SK-N-SH treated with all-trans-retinoic acid at 6 μM for 48 hours (cell line): ENCODE results near the gene ZFP42.
"Not testable (repeated sequence)": the region's sequence is repeated elsewhere in the genome, so short reads cannot be mapped to it uniquely, and the experiment has no call there.

Experiments
- ATAC-seq: fragments of 200-7000 bp; cut with Tn5 transposase; 3 replicates; pipeline ENCODE4 v1.9.1; 2020; ENCODE audit warnings: mild to moderate bottlenecking, moderate library complexity
- ARNTL ChIP-seq: fragments of 450-650 bp; formaldehyde crosslinking; IDR thresholded peaks from 2 replicates; pipeline ENCODE4 v1.5.0; 2020; ENCODE audit warnings: low read depth, mild to moderate bottlenecking, moderate library complexity, borderline replicate concordance
- BACH2 ChIP-seq: fragments of 250-450 bp; sonication (Bioruptor Pico); IDR thresholded peaks from 2 replicates; pipeline ENCODE4 v1.9.0; 2021; ENCODE audit warnings: mild to moderate bottlenecking, borderline replicate concordance
- CSDC2 ChIP-seq: fragments of 250-450 bp; sonication (Bioruptor Pico); IDR thresholded peaks from 2 replicates; pipeline ENCODE4 v1.5.0; 2020; ENCODE audit warnings: mild to moderate bottlenecking, moderate library complexity
- ESRRG ChIP-seq: fragments of 250-450 bp; sonication (Bioruptor Pico); IDR thresholded peaks from 2 replicates; pipeline ENCODE4 v1.6.1; 2021; ENCODE audit warnings: mild to moderate bottlenecking
- GLIS3 ChIP-seq: fragments of 250-450 bp; sonication (Bioruptor Pico); IDR thresholded peaks from 2 replicates; pipeline ENCODE4 v1.5.0; 2020; ENCODE audit warnings: mild to moderate bottlenecking, moderate library complexity
- ISL1 ChIP-seq: fragments of 250-450 bp; sonication (Bioruptor Pico); IDR thresholded peaks from 2 replicates; pipeline ENCODE4 v2.1.2; 2022; ENCODE audit warnings: mild to moderate bottlenecking, moderate library complexity
- OSR1 ChIP-seq: fragments of 250-450 bp; sonication (Bioruptor Pico); IDR thresholded peaks from 2 replicates; pipeline ENCODE4 v1.8.0; 2022; ENCODE audit warnings: moderate library complexity, mild to moderate bottlenecking, inconsistent platforms
- PPARA ChIP-seq: fragments of 250-450 bp; sonication (Bioruptor Pico); IDR thresholded peaks from 2 replicates; pipeline ENCODE4 v1.5.0; 2020; ENCODE audit warnings: mild to moderate bottlenecking, borderline replicate concordance
- RARB ChIP-seq: fragments of 250-450 bp; sonication (Bioruptor Pico); IDR thresholded peaks from 2 replicates; pipeline ENCODE4 v1.8.0; 2021; ENCODE audit warnings: mild to moderate bottlenecking, moderate library complexity
- SNAI2 ChIP-seq: fragments of 250-450 bp; sonication (Bioruptor Pico); IDR thresholded peaks from 2 replicates; pipeline ENCODE4 v1.5.0; 2020; ENCODE audit warnings: mild to moderate bottlenecking, moderate library complexity
- TCF4 ChIP-seq: fragments of 250-450 bp; sonication (Bioruptor Pico); IDR thresholded peaks from 2 replicates; pipeline ENCODE4 v1.8.0; 2021; ENCODE audit warnings: mild to moderate bottlenecking, moderate library complexity, borderline replicate concordance
- TOX ChIP-seq: fragments of 250-450 bp; sonication (Bioruptor Pico); IDR thresholded peaks from 2 replicates; pipeline ENCODE4 v1.8.0; 2021; ENCODE audit warnings: mild to moderate bottlenecking, moderate library complexity, borderline replicate concordance
- ZC3H10 ChIP-seq: fragments of 250-450 bp; sonication (Bioruptor Pico); IDR thresholded peaks from 2 replicates; pipeline ENCODE4 v1.5.1; 2021; ENCODE audit warnings: mild to moderate bottlenecking, moderate library complexity
- ZFP3 ChIP-seq: fragments of 250-450 bp; sonication (Bioruptor Pico); IDR thresholded peaks from 2 replicates; pipeline ENCODE4 v1.5.0; 2020; ENCODE audit warnings: mild to moderate bottlenecking, moderate library complexity
- ZFP30 ChIP-seq: fragments of 450-650 bp; formaldehyde crosslinking; IDR thresholded peaks from 2 replicates; pipeline ENCODE4 v1.5.0; 2022; ENCODE audit warnings: mild to moderate bottlenecking, moderate library complexity
- ZNF565 ChIP-seq: fragments of 450-650 bp; formaldehyde crosslinking; conservative IDR thresholded peaks from 2 replicates; pipeline ENCODE4 v1.5.0; 2020; ENCODE audit warnings: low read depth, mild to moderate bottlenecking, moderate library complexity
- ZNF70 ChIP-seq: fragments of 450-650 bp; formaldehyde crosslinking; IDR thresholded peaks from 2 replicates; pipeline ENCODE4 v1.5.0; 2020; ENCODE audit warnings: mild to moderate bottlenecking, moderate library complexity
- ZNF8 ChIP-seq: fragments of 450-650 bp; formaldehyde crosslinking; IDR thresholded peaks from 2 replicates; pipeline ENCODE4 v1.5.0; 2020; ENCODE audit warnings: mild to moderate bottlenecking, moderate library complexity
- TF ChIP-seq, protein P1 (sequence below): fragments of 250-450 bp; sonication (Bioruptor Pico); IDR thresholded peaks from 2 replicates; pipeline ENCODE4 v1.5.0; 2020; ENCODE audit warnings: mild to moderate bottlenecking, moderate library complexity
- TF ChIP-seq, protein P2 (sequence below): fragments of 250-450 bp; sonication (Bioruptor Pico); IDR thresholded peaks from 2 replicates; pipeline ENCODE4 v1.5.1; 2021; ENCODE audit warnings: mild to moderate bottlenecking, moderate library complexity
- TF ChIP-seq, protein P3 (sequence below): fragments of 250-450 bp; sonication (Bioruptor Pico); IDR thresholded peaks from 2 replicates; pipeline ENCODE4 v1.5.1; 2020; ENCODE audit warnings: low read depth, mild to moderate bottlenecking, moderate library complexity
- TF ChIP-seq, protein P4 (sequence below): fragments of 250-450 bp; sonication (Bioruptor Pico); IDR thresholded peaks from 2 replicates; pipeline ENCODE4 v1.8.0; 2020; ENCODE audit warnings: mild to moderate bottlenecking, moderate library complexity, borderline replicate concordance

Gene ZFP42

DNA sequence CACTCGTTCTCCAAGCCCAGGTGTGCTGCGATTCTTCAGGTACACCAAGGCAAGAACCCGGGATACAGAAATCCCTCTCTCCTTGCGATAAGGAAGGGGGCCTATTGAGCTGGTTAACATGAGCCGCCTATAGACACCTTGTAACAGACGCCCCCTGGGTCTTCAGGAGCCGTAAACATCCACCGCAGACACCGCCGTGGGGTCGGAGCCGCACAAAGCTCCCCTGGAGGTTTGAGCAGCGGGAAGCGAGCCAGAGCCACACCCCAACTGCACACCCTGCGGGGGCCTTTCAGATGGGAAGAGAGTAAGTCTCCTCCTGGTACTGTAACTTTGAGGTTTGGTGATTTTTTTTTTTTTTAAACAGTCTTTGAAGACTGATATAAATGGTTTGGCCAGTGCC, 46.6 kb downstream of the ZFP42 start:
- TF ChIP-seq, protein P1, sequence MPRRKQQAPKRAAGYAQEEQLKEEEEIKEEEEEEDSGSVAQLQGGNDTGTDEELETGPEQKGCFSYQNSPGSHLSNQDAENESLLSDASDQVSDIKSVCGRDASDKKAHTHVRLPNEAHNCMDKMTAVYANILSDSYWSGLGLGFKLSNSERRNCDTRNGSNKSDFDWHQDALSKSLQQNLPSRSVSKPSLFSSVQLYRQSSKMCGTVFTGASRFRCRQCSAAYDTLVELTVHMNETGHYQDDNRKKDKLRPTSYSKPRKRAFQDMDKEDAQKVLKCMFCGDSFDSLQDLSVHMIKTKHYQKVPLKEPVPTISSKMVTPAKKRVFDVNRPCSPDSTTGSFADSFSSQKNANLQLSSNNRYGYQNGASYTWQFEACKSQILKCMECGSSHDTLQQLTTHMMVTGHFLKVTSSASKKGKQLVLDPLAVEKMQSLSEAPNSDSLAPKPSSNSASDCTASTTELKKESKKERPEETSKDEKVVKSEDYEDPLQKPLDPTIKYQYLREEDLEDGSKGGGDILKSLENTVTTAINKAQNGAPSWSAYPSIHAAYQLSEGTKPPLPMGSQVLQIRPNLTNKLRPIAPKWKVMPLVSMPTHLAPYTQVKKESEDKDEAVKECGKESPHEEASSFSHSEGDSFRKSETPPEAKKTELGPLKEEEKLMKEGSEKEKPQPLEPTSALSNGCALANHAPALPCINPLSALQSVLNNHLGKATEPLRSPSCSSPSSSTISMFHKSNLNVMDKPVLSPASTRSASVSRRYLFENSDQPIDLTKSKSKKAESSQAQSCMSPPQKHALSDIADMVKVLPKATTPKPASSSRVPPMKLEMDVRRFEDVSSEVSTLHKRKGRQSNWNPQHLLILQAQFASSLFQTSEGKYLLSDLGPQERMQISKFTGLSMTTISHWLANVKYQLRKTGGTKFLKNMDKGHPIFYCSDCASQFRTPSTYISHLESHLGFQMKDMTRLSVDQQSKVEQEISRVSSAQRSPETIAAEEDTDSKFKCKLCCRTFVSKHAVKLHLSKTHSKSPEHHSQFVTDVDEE (CRISPR knock-in tag), result no peak
- TF ChIP-seq ISL1 (no peak), SNAI2 (CRISPR knock-in tag) (no peak), TCF4 (CRISPR knock-in tag) (no peak), ZNF8 (CRISPR knock-in tag) (no peak), ZNF70 (CRISPR knock-in tag) (no peak), ZNF565 (CRISPR knock-in tag) (no peak)
- ATAC-seq, result no peak

DNA sequence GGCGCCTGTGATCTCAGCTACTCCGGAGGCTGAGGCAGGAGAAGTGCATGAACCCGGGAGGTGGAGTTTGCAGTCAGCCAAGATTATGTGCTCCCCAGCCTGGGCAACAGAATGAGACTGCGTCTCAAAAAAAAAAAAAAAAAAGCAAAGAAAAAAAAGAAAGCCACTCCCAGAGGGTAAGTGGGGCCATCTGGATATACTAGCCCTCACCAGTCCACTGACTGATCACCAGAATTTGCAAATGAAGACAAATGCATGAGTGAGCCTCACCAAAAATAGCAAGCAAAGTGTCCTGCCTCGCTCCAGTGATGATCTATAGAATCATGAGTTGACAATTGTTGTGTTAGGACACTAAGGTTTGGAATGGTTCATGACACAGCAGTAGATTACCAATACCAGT, 47.6 kb downstream of the ZFP42 start:
- ATAC-seq, result no peak
- no peak for TF ChIP-seq OSR1 (CRISPR knock-in tag)
- TF ChIP-seq ISL1, result no peak
- no peak for TF ChIP-seq BACH2 (CRISPR knock-in tag)
- no peak for TF ChIP-seq ESRRG (CRISPR knock-in tag)
- no peak for TF ChIP-seq ARNTL (CRISPR knock-in tag)
- TF ChIP-seq, all 23 proteins: peak for 0

DNA sequence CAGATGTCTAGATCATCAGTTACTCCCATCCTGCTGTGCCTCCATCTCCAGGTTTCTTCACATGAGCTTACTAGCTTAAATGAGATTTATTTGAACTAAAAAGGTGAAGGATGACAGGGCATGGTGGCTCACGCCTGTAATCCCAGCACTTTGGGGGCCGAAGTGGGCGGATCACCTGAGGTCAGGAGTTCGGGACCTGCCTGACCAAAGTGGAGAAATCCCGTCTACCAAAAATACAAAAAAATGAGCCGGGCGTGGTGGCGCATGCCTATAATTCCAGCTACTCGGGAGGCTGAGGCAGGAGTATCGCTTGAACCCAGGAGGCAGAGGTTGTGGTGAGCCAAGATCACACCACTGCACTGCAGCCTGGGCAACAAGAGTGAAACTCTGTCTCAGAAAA, 49.9 kb downstream of the ZFP42 start:
- not testable (repeated sequence) for ATAC-seq

DNA sequence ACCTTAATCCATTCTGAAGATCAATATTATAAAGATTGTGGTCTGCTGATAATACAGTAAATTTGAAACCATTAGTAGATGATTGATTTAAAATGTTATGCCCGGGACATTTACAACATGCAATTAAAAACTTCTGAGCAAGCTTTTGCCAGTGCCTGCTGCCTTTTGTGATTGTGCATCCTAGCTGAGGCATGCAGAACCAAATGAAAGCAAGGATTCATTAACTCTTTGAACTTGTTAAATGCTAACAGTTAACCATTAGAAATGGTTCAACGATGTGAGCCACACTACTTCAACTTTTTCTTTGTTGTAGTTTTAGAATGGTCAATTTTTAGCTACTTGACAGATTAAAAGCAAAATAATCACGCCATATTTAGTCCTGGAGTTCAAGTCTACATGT, 51.1 kb downstream of the ZFP42 start:
- TF ChIP-seq ARNTL (CRISPR knock-in tag), result no peak
- TF ChIP-seq, protein P1 (CRISPR knock-in tag), result no peak
- TF ChIP-seq GLIS3 (CRISPR knock-in tag), result no peak
- TF ChIP-seq ZNF565 (CRISPR knock-in tag), result no peak
- no peak for TF ChIP-seq ZFP3 (CRISPR knock-in tag)
- TF ChIP-seq ZC3H10 (CRISPR knock-in tag), result no peak
- TF ChIP-seq ESRRG (CRISPR knock-in tag), result no peak
- TF ChIP-seq, protein P2, sequence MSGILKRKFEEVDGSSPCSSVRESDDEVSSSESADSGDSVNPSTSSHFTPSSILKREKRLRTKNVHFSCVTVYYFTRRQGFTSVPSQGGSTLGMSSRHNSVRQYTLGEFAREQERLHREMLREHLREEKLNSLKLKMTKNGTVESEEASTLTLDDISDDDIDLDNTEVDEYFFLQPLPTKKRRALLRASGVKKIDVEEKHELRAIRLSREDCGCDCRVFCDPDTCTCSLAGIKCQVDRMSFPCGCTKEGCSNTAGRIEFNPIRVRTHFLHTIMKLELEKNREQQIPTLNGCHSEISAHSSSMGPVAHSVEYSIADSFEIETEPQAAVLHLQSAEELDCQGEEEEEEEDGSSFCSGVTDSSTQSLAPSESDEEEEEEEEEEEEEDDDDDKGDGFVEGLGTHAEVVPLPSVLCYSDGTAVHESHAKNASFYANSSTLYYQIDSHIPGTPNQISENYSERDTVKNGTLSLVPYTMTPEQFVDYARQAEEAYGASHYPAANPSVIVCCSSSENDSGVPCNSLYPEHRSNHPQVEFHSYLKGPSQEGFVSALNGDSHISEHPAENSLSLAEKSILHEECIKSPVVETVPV, result no peak
- no peak for TF ChIP-seq TCF4 (CRISPR knock-in tag)
- TF ChIP-seq ISL1, result no peak
- TF ChIP-seq RARB, result no peak
- TF ChIP-seq CSDC2 (CRISPR knock-in tag), result no peak
- TF ChIP-seq TOX (CRISPR knock-in tag), result no peak
- no peak for ATAC-seq

DNA sequence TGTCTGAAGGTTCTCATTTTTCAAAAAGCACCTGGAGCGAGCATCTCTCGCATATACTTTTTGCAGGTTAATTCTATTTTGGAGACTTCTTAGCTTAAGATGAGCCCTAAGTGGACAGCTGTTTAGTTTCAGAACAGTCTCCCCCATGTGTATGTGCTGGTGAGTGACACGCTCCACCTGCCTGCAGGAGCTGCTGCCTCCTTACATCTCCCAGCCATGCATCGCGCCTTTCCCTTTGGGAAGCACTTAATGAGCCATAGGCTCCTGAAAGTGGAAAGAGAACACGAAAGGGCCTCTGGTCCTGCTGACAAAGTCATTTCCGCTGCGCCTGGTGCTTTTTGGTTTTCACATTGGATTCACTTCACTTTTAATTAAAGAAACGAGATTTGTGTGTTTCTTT, 57.7 kb downstream of the ZFP42 start:
- no peak for ATAC-seq
- TF ChIP-seq, protein P3, sequence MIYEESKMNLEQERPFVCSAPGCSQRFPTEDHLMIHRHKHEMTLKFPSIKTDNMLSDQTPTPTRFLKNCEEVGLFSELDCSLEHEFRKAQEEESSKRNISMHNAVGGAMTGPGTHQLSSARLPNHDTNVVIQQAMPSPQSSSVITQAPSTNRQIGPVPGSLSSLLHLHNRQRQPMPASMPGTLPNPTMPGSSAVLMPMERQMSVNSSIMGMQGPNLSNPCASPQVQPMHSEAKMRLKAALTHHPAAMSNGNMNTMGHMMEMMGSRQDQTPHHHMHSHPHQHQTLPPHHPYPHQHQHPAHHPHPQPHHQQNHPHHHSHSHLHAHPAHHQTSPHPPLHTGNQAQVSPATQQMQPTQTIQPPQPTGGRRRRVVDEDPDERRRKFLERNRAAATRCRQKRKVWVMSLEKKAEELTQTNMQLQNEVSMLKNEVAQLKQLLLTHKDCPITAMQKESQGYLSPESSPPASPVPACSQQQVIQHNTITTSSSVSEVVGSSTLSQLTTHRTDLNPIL, result no peak
- TF ChIP-seq OSR1 (CRISPR knock-in tag) (no peak), RARB (no peak), ZFP3 (CRISPR knock-in tag) (no peak), PPARA (no peak), TCF4 (CRISPR knock-in tag) (no peak), ZFP30 (CRISPR knock-in tag) (no peak), ZNF8 (CRISPR knock-in tag) (no peak)
- TF ChIP-seq, protein P4, sequence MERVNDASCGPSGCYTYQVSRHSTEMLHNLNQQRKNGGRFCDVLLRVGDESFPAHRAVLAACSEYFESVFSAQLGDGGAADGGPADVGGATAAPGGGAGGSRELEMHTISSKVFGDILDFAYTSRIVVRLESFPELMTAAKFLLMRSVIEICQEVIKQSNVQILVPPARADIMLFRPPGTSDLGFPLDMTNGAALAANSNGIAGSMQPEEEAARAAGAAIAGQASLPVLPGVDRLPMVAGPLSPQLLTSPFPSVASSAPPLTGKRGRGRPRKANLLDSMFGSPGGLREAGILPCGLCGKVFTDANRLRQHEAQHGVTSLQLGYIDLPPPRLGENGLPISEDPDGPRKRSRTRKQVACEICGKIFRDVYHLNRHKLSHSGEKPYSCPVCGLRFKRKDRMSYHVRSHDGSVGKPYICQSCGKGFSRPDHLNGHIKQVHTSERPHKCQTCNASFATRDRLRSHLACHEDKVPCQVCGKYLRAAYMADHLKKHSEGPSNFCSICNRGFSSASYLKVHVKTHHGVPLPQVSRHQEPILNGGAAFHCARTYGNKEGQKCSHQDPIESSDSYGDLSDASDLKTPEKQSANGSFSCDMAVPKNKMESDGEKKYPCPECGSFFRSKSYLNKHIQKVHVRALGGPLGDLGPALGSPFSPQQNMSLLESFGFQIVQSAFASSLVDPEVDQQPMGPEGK (CRISPR knock-in tag), result no peak
